Uterus (tissue), 2 donors: ENCODE measurements around the gene PTPRN2.

Experiments
- CTCF ChIP-seq, 4 experiments: fragments of 200-600 bp in 2 of 4; fragments of 450-650 bp in 2 of 4; sonication (generic) in 2 of 4; IDR thresholded peaks; one replicate each; pipeline ENCODE4 v1.5.1; 2016 to 2019; ENCODE audit warnings: antibody characterized with exemption in 4 of 4, mild to moderate bottlenecking in 2 of 4, moderate library complexity in 1 of 4
- POLR2A ChIP-seq, 2 donors: fragments of 450-650 bp; IDR thresholded peaks; one replicate each; pipeline ENCODE4 v1.6.1; 2016; ENCODE audit warnings: antibody characterized with exemption in 2 of 2, mild to moderate bottlenecking in 1 of 2, moderate library complexity in 1 of 2

GRCh38 chr7:157910446-157910845, 677.2 kb downstream of the PTPRN2 start:
- TF ChIP-seq CTCF (IDR thresholded peaks at IDR 0.05), result no peak
- TF ChIP-seq POLR2A (IDR thresholded peaks at IDR 0.05), result no peak
